ENCODE measurements around the gene OGFR.

The OGFR gene

DNA sequence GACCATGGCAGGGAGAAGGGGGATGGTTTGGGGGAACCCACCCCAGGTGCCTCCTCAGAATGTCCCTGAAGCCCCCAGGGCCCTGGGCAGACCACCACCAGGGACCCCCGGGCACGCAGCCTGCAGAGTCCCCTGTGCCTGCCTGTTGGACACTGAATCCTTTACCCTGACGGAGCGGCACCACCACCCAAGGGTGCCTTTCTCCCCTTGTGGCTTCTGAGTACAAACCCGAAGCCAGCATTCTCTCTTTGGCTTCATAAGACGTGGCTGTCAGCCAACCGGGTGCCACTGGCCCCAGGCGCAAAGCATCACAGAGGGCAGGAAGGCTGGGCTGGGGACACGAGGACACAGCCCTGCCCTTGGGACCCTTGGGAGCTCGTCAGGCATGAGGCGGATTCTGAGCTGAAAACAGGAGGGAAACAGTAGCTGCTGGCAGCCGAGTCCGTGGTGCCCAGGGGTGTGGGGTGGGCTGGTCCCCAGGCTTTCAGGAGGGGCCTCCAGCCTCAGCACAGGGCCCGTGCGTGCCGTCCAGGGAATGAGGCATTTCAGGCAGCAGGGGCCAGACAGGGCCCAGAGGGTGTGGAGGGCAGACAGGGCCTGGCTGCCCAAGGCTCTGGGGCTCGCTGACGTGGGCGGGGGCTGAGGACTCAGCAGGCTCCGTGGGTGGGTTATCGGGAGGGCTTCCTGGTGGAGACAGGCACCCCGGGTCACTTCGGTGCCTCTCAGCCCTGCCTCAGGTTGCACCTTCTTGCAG lies 15.8 kb downstream of the OGFR start:
- Histone ChIP-seq H3K36me3 (ENCODE audit: control insufficient read depth in 2 of 2, insufficient read depth in 1 of 2, low read length in 2 of 2) (no peaks in the 10 kb centered on the region), H3K4me1 (ENCODE audit: control insufficient read depth, insufficient read depth, low read length) (peaks cover 6% of the 10 kb centered on the region; the same call in 1 of the 2 replicates), H3K27ac (ENCODE audit: extremely low read depth, low read depth, low read length) (no peak overlapping the region), H3K9me3 (ENCODE audit: control insufficient read depth, insufficient read depth, low read depth, low read length) (no peaks in the 10 kb centered on the region), H3K4me3 (ENCODE audit: low read depth, low read length) (no peak overlapping the region)
- peak; percentile 86 for TF ChIP-seq ZFHX2 (tag by site-specific recombination; conservative IDR thresholded peaks at IDR 0.05)
- TF ChIP-seq KLF1 (tag by site-specific recombination; IDR thresholded peaks at IDR 0.05) = peak; percentile 47; the same call in 1 of the 2 replicates
- TF ChIP-seq, protein P1, sequence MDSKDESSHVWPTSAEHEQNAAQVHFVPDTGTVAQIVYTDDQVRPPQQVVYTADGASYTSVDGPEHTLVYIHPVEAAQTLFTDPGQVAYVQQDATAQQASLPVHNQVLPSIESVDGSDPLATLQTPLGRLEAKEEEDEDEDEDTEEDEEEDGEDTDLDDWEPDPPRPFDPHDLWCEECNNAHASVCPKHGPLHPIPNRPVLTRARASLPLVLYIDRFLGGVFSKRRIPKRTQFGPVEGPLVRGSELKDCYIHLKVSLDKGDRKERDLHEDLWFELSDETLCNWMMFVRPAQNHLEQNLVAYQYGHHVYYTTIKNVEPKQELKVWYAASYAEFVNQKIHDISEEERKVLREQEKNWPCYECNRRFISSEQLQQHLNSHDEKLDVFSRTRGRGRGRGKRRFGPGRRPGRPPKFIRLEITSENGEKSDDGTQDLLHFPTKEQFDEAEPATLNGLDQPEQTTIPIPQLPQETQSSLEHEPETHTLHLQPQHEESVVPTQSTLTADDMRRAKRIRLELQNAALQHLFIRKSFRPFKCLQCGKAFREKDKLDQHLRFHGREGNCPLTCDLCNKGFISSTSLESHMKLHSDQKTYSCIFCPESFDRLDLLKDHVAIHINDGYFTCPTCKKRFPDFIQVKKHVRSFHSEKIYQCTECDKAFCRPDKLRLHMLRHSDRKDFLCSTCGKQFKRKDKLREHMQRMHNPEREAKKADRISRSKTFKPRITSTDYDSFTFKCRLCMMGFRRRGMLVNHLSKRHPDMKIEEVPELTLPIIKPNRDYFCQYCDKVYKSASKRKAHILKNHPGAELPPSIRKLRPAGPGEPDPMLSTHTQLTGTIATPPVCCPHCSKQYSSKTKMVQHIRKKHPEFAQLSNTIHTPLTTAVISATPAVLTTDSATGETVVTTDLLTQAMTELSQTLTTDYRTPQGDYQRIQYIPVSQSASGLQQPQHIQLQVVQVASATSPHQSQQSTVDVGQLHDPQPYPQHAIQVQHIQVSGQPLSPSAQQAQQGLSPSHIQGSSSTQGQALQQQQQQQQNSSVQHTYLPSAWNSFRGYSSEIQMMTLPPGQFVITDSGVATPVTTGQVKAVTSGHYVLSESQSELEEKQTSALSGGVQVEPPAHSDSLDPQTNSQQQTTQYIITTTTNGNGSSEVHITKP (tag by site-specific recombination; IDR thresholded peaks at IDR 0.05) = no peak
- no peak for TF ChIP-seq ZNF624 (tag by site-specific recombination; IDR thresholded peaks at IDR 0.05)
- TF ChIP-seq, protein P2, sequence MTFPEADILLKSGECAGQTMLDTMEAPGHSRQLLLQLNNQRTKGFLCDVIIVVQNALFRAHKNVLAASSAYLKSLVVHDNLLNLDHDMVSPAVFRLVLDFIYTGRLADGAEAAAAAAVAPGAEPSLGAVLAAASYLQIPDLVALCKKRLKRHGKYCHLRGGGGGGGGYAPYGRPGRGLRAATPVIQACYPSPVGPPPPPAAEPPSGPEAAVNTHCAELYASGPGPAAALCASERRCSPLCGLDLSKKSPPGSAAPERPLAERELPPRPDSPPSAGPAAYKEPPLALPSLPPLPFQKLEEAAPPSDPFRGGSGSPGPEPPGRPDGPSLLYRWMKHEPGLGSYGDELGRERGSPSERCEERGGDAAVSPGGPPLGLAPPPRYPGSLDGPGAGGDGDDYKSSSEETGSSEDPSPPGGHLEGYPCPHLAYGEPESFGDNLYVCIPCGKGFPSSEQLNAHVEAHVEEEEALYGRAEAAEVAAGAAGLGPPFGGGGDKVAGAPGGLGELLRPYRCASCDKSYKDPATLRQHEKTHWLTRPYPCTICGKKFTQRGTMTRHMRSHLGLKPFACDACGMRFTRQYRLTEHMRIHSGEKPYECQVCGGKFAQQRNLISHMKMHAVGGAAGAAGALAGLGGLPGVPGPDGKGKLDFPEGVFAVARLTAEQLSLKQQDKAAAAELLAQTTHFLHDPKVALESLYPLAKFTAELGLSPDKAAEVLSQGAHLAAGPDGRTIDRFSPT (tag by site-specific recombination; IDR thresholded peaks at IDR 0.05) = peak; percentile 67
- TF ChIP-seq EGR2 (tag by site-specific recombination; IDR thresholded peaks at IDR 0.05; ENCODE audit: low read depth) = peak; percentile 67
- TF ChIP-seq, protein P3, sequence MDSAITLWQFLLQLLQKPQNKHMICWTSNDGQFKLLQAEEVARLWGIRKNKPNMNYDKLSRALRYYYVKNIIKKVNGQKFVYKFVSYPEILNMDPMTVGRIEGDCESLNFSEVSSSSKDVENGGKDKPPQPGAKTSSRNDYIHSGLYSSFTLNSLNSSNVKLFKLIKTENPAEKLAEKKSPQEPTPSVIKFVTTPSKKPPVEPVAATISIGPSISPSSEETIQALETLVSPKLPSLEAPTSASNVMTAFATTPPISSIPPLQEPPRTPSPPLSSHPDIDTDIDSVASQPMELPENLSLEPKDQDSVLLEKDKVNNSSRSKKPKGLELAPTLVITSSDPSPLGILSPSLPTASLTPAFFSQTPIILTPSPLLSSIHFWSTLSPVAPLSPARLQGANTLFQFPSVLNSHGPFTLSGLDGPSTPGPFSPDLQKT (IDR thresholded peaks at IDR 0.05; ENCODE audit: borderline replicate concordance, low read depth, low read length) = no peak
- no peak; the same call in 1 of the 2 replicates for TF ChIP-seq GLIS2 (tag by site-specific recombination; IDR thresholded peaks at IDR 0.05)
- no peak for TF ChIP-seq ZNF600 (tag by site-specific recombination; IDR thresholded peaks at IDR 0.05)
- TF ChIP-seq, protein P4, sequence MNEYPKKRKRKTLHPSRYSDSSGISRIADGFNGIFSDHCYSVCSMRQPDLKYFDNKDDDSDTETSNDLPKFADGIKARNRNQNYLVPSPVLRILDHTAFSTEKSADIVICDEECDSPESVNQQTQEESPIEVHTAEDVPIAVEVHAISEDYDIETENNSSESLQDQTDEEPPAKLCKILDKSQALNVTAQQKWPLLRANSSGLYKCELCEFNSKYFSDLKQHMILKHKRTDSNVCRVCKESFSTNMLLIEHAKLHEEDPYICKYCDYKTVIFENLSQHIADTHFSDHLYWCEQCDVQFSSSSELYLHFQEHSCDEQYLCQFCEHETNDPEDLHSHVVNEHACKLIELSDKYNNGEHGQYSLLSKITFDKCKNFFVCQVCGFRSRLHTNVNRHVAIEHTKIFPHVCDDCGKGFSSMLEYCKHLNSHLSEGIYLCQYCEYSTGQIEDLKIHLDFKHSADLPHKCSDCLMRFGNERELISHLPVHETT (tag by site-specific recombination; IDR thresholded peaks at IDR 0.05) = no peak
- no peak for TF ChIP-seq HOXA7 (CRISPR knock-in tag; IDR thresholded peaks at IDR 0.05; ENCODE audit: borderline replicate concordance)
- no peak for TF ChIP-seq MYNN (tag by site-specific recombination; IDR thresholded peaks at IDR 0.05; ENCODE audit: borderline replicate concordance)
- TF ChIP-seq, protein P5, sequence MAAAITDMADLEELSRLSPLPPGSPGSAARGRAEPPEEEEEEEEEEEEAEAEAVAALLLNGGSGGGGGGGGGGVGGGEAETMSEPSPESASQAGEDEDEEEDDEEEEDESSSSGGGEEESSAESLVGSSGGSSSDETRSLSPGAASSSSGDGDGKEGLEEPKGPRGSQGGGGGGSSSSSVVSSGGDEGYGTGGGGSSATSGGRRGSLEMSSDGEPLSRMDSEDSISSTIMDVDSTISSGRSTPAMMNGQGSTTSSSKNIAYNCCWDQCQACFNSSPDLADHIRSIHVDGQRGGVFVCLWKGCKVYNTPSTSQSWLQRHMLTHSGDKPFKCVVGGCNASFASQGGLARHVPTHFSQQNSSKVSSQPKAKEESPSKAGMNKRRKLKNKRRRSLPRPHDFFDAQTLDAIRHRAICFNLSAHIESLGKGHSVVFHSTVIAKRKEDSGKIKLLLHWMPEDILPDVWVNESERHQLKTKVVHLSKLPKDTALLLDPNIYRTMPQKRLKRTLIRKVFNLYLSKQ (tag by site-specific recombination; IDR thresholded peaks at IDR 0.05; ENCODE audit: borderline replicate concordance) = no peak
- 0 out of 2 replicates have a peak, but pooled peaks have one; percentile 12 for TF ChIP-seq ZIC2 (tag by site-specific recombination; IDR thresholded peaks at IDR 0.05)
- TF ChIP-seq ZNF473 (tag by site-specific recombination; IDR thresholded peaks at IDR 0.05) = no peak
- no peak for TF ChIP-seq PRDM1 (tag by site-specific recombination; IDR thresholded peaks at IDR 0.05)
- peak; percentile 74 for TF ChIP-seq ZNF423 (tag by site-specific recombination; IDR thresholded peaks at IDR 0.05)
- no peak for TF ChIP-seq SP7 (tag by site-specific recombination; IDR thresholded peaks at IDR 0.05)
- TF ChIP-seq, protein P6, sequence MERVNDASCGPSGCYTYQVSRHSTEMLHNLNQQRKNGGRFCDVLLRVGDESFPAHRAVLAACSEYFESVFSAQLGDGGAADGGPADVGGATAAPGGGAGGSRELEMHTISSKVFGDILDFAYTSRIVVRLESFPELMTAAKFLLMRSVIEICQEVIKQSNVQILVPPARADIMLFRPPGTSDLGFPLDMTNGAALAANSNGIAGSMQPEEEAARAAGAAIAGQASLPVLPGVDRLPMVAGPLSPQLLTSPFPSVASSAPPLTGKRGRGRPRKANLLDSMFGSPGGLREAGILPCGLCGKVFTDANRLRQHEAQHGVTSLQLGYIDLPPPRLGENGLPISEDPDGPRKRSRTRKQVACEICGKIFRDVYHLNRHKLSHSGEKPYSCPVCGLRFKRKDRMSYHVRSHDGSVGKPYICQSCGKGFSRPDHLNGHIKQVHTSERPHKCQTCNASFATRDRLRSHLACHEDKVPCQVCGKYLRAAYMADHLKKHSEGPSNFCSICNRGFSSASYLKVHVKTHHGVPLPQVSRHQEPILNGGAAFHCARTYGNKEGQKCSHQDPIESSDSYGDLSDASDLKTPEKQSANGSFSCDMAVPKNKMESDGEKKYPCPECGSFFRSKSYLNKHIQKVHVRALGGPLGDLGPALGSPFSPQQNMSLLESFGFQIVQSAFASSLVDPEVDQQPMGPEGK (tag by site-specific recombination; IDR thresholded peaks at IDR 0.05) = 0 out of 2 replicates have a peak, but pooled peaks have one; percentile 26
- TF ChIP-seq, protein P7, sequence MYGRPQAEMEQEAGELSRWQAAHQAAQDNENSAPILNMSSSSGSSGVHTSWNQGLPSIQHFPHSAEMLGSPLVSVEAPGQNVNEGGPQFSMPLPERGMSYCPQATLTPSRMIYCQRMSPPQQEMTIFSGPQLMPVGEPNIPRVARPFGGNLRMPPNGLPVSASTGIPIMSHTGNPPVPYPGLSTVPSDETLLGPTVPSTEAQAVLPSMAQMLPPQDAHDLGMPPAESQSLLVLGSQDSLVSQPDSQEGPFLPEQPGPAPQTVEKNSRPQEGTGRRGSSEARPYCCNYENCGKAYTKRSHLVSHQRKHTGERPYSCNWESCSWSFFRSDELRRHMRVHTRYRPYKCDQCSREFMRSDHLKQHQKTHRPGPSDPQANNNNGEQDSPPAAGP (tag by site-specific recombination; IDR thresholded peaks at IDR 0.05) = 0 out of 2 replicates have a peak, but pooled peaks have one; percentile 16
- POLR2A ChIA-PET = no interaction called here
- CTCF ChIA-PET = interaction anchor here (1.4 kb wide), 1 partner anchor 12 kb away, joined by 6 read pairs; no protein-coding TSS in a partner anchor
